GM19324 (cell line): Measurements from ENCODE around the gene ATP5PB.
A peak's percentile ranks its signal among the peaks of the same experiment; 100 is the strongest.

Source experiments
- ATAC-seq: cut with Tn5 transposase; IDR thresholded peaks from one replicate; pipeline ENCODE4 v1.9.1; 2021; ENCODE audit warnings: mild to moderate bottlenecking, moderate library complexity; ENCODE audit not compliant: unreplicated experiment, low FRiP score

The ATP5PB gene

DNA sequence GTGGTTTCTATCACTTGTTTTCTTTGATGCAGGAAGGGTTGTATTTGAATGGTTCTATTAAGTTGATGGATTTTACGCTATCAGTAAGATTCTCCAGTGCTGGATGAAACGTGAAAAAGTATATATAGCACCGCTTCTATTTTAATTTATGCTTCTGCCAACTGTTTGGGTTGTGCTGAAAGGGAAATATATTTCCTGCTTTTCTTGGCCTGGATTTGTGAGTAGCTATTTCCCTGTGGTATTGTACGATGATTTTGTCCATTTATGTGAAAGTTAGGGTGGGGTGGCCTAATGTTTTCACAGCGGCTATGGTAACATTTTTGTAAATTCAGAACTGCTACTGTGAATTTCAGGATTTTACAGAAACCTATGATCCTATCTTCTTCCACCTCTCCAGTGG is 24.8 kb downstream of the ATP5PB start:
- ATAC-seq: no peak

DNA sequence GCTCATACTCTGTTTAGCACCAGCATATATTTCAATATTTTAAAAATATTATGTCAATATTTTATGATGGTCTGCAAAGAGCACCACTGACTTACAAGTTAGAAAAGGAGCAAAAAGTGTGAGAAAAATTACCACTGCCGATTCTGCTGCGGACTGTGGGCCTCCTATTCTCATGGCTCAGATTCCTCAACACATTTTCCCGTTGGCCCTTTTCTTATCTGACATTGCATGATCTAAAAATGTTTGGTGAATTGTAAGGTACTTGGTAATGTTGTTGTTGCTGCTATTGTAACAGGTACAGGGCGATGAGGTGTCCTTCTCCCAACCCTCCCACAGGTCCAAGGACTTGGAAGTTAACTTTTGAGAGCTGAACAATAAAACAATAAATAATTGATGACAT is 25.3 kb downstream of the ATP5PB start:
- no peak for ATAC-seq

DNA sequence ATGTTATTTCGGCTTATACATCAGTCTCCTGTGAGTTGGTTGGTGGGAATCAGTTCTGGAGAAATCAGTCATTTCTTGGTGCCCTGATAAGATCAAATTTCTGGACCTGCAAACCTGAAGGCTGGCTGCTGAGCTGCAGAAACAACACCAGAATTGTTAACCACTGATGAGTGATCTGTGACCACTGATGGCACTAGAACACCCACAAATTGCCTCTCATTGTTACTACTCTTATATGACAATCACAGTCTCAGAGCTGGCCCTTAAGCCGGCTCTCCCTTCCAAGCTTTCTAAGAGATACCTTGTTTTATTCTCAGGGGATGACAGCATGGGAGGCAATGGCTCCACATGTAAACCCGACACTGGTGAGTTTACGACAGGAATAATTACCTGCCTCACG is 26.4 kb downstream of the ATP5PB start:
- no peak for ATAC-seq

DNA sequence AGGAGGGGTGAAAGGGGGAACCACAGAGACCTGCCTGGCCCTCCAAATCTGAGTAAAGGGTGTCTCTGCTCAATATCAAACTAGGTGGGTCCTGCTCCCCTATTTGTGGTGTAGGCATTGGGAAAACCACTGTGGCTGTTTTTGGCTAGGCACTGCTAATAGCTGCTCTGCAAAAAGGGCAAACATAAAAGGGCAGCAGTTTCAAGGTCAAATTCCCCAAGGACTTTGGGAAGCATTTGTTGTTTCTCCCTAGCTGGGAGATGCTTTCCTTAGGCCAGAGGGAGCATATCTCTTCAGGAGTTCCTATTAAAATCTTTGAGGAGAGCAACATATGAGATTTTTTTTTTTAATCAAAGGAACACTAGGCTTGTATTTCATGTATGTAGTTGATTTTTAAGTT is 26.9 kb downstream of the ATP5PB start:
- no peak for ATAC-seq

DNA sequence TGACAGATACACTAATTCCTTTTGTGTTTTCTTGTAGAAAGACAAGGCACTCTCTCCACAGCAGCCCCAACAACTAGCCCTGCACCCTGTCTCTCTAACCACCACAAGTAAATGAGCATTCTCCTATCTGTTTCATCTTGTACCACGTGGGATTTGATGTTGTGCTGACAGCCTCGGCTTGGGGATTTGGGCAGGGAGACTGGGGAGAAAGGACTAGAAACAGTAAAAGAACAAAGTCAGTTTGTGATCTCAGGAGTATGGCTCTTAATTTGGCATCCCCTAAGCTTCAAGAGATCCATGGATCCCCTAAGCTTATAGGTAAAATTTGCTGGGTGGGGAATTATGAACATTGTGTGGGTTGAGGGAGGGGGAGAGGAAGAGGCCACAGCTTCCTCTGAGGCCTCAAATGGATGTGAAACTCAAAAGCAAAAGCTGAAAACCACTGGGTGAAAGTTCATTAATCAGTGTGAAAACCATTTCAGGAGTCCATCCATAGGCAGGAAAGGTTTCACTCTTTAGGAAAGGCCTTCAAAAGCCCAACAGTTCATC is 27.6 kb downstream of the ATP5PB start:
- peak; percentile 74 for ATAC-seq

DNA sequence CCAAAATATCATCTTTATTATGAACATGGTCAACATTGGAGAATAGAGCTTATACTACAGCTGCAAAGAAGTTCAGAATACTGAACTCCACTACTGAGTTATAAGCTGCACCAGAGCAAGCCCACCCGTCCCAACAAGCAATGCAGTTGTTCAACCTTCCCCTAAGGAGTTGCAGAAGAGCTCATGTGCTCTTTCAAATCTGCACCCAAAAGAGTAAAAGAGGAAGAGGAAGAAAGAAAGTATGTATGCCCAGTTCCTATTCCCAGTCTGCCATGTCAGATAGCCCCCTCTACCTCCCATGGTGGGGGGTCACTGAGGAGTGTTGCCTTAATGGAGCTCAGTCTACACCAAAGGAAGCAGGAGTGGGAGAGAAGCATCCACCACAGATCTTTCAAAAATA is 31.4 kb downstream of the ATP5PB start:
- ATAC-seq: no peak

DNA sequence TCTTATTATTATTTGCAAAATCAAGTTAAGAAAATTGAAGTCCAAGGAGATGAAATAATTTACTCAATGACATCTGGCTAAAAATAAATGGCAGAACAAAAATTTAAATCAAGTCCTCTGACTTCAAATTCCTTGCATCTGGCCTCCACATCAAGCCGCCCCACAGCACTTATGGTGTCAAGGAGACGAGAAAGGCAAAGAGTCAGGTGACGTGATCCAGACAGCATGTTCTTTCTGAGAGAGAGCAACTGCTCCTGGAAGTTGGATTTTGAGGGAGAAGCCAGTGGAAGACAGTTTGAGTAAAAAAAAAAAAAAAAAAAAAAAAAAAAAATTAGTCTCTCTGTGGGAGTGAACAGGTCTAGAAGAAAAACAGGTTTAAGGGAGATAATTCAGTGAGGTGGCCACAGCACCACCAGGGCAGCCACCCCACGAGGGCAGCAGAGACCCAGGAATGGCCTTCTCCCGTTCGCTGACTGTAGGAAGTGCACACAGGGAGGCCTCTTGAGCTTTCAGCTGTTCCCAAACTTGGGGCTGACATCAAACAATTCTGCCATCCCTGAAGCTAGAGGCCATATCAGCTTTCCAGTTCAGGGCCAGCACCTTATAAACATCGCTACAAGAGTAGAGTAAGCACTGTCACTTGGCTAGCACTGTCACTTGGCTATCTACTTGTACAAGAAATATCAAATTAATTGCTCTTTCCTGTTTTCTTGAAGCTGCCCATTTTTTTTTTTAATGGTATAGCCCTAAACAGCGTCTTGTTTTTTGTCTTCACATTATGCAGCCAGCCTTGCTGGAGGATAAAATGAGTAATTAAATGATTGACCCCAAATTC is 32.3 kb downstream of the ATP5PB start:
- ATAC-seq: no peak

DNA sequence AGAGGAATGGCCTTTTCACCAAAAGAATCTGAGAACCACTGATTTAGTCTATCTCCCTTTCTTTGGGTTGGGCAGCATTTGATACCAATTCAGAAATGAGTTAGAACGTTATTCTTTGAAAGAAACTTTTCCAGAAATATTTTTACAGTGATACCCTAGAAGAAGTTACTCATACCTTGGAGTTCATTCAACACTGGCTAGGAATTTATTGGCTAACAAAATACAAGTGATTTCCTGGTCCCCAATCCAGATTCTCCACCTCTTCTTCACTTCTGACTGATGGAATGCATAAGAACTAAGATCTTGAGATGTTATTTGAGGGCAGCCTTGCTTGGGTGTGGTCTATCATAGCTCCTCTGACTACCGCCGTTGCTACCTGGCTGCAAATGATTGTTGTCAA is 33.9 kb downstream of the ATP5PB start:
- no peak for ATAC-seq

DNA sequence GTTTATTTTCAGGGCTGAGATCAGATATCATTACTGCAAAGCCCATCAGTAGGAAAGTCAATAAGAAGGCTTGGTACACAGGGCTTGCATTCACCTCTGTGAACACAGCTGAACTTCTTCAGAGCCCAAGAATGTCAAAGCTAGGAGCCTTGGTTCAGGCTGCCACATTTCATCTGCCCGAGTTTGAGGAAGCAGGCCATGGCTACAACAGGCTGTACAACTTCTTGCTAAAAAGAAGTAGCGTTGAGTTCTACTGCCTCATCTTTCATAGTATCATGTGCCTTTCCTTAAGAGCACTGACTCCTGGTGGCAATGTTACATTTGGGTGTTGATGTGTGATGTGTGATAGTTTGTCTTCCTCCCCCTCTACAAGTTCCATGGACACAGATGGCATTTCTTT is 34.6 kb downstream of the ATP5PB start:
- ATAC-seq: no peak

DNA sequence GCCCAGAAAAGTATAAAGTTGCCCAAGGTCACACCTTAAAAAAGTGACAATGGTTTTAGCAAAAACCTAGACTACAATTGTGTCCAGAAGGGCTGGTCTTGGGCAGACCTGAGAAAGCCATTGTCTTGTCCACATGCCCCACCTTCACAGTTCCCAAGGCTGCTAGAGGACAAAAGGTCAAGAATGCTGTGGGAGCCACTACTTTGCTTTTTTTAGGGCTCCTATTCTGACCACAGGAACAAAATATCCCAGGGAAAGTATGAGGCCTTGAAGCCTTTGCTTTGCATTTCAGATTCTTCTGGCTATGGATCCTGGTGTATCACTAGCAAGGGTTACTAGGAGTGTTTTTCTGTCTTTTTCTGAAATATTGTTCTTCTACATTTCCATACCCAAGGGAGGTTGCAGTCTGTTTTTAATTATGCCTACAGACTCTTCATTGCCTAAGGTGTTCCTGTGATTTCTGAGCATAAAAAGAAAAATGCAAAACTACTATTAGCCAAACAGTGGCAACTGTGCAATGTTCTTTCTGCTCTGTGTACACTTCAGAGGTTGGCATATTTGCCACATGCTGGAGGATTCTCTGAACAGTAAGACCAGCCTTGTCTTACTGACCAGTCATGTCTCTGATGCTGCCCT is 35.2 kb downstream of the ATP5PB start:
- no peak for ATAC-seq

DNA sequence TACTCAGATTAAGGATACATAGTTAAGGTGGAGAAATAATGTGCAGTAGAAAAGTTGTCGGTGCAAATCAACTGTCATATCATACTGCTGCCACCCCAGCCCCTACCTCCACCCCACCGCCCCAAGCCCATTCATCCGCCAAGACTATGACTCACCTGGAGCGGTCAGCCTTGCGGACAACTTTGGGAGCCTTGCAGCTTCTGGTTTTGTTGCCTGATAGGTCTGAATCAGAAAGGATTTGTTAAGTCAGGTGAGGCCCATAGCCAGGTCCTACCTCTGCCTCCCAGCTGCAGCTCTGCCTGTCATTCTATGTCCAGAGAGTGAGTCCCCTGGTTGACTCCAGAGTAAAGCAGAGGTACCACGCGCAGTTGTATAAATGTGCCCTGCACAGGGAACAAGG is 37.2 kb downstream of the ATP5PB start:
- no peak for ATAC-seq

DNA sequence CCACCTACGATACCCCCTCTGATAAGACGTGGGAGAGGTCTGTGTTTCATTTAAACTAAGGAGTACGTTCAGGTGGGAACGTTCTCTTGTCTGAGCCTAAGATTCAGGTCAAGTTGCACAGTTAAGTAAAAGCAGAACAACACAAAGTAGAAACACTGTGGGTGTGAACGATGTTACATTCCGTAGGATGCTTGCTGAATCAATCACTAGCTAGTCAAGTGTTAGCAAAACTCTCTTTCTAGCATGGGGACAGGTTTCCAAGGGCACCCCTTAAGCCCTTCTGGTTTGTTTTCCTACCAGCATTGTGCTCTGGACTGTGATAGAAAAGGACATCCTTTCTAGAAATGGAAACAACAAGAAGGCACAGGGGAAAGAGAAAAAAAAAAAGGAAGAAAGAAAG is 37.9 kb downstream of the ATP5PB start:
- ATAC-seq: no peak

DNA sequence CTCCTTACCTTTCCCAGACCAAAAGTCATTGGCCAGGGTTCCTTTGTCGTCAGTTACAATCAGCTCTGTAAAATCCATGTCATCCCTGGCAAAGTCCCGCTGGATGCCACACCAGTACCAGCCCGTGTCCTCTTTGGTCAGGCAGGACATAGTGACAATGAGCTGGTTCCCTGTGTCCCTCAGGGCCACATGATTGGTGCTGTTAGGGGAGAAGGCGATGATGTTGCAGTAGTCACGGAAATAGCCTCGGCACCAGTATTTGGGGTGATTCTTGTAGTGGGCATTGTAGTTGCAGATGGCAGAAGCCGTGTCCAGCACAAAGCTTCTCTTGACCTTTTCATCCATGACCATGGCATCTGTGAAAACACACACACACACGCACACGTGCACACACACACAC is 39.4 kb downstream of the ATP5PB start:
- ATAC-seq: no peak

DNA sequence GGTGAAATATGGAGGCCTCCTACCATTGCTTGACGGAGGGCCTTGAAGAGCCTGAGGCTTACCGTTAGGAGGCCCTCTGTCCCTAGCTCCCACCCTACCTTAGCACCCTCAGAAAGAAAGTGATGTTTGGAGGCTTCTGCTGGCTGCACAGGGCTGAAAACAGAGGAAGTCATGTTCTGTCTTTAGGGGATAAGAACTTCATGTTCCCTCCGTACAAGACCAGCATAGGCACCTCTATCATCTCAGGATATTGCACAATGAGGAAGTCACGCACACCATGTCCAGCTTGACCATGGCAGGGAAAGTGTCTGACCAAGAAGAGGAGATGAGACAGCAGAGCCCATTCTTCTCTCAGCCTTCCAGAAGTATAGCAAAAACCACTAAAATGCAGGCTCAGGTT is 40.3 kb downstream of the ATP5PB start:
- no peak for ATAC-seq

DNA sequence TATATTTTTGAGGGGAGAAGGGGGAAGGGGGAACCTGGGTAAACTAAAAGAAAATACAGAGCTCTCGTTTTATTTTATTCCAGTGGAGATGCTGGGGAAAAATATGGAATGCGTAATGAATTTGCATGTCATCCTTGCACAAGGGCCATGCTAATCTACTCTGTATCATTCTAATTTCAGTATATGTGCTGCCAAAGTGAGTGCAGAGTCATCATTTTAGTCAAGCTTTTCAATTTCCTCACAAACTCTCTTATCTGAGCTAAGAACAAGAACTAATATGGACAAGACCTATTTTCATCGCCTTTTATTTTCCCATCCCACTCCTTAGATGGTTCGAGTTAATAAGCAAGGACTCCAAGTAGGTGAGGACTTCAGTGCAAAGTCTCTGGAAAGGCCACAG is 41.0 kb downstream of the ATP5PB start:
- ATAC-seq: no peak

DNA sequence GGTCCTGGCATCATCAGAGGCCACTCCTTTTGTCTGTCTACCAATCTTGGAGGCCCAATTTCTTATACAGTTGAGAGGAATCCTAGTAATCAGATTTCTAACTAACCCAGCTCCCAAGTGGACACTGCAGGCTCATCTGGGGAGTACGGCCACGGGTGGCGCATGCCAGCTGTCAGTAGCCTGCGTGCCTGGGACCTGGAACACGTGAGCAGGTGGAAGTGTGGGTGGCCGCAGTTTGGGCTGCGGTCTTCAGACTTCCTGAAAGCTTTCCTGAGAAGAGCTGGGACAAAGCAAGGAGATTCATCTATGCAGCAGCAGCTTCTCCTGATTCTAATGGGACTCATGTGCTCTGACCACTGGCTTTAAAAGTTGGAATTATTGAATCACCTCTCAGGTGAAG is 41.8 kb downstream of the ATP5PB start:
- no peak for ATAC-seq

DNA sequence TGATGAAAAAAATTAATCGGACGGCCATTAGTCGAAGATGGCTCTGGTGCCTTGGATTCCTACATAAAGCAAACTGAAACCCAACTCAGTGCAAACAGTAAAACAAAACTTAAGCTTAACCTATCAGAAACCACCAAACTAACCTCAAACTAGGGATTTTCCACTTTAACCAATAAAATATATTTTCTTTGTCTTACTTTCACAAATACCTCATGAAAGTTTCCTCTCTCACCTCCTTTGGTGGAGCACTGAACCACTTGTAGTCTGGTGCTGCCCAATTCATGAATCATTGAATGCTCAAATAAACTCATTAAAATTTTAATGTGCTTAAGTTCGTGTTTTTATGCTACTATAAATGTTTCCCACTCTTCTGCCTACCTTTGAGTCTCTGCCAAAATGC is 47.1 kb downstream of the ATP5PB start:
- ATAC-seq: no peak

DNA sequence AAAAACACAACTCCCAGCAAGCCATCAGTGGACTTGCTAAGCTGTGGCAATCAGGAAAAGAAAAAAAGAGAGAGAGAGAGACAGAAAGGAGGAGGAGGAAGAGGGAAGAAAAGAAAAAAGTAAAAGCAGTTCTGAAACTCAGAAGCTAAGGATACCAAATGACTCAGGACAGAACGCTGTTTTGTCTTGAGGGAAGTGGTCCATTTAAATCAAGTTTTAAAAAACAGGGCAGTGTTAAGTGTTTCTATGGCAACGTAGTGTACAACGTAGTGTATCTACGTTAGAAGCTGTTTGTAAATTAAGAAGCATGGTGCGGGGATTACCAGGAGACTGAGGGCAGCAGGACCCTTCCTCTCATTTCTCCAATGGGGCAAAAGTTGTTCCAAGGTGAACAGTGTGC is 48.3 kb downstream of the ATP5PB start:
- no peak for ATAC-seq

DNA sequence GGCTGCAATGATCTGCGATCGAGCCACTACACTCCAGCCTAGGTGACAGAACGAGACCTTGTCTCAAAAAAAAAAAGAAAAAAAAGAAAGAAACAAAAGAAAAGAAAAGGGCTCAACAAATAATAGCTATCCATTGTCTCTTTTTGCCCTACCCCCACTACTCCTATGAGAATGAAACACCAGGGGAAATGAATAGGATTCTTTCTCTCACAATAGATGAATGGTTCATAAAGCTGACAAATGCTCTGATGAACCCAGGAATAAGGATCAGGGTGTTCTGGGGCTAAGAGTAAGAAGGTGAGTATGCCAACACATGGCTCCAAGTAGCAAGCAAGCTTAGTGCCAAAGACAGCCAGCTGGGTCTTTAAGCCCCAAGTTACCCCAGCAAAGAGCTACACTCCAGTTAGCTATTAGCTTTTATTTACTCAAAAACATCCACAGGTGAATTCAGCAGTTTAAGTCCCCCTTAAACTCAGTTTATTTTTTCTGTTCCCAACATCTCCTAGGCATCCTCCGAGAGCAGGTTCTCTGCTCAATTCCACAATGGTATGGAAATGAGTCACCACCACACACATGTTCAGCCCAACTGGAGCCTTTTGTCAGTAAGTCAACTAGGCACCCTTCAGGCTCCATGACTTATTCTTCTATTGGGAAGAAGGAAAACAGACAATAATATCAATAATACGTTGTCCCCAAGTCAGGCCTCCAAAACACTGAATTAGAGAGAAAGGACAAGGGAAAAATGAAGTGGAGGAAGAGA is 49.9 kb downstream of the ATP5PB start:
- ATAC-seq: no peak

DNA sequence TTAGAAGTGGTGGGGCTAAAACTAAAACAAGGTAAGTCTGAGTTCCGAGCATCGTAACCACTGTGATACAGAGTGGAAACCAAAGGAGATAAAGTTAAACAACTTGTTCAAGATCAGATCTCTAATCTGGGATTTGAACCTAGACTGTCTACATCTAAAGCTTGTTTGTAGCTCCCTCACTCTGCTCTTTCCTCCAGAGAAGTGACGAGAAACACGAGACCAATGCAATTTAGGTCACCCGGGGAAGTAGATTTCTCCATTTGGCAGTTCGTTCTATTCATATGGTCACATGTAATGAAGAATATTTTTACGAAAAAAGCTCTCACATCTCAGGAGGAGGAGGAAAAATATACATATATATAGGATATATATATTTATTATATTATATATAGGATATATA is 52.4 kb downstream of the ATP5PB start:
- no peak for ATAC-seq

DNA sequence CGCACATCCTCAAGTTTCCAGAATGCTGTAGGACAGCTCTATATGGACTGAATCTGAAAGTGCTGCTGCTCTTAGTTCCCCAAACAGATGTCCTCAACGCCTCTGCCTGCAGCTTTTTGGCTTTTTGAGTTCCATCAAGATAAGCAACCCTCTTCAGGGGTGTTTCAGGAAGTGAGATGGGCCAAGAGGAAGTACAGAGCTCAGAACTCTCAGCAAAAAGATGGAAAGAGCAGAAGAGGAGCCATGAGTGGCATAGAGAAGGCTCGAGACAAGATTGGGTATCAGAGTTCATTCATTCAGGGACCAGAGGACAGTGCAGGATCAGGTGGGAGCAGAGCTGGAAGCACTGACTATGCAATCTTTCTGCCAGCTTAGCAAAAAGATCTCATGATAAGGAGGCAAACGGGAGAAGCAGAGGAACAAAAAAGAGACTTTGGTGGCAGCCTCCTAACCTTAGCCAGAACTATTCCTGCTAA is 54.4 kb downstream of the ATP5PB start, which contains the start of the genes ADORA3 and TMIGD3:
ADORA3 (minus strand) TSS at position 49 of the 476 bp plus-strand sequence. CDS start 279 bp downstream, outside the sequence.
TMIGD3 (minus strand) TSS at position 49 of the 476 bp plus-strand sequence. CDS start 279 bp downstream, outside the sequence.
- no peak for ATAC-seq
